GM21576 (cell line): ENCODE data around the gene POGLUT2.

Source experiments
- ATAC-seq: cut with Tn5 transposase; IDR thresholded peaks from one replicate; pipeline ENCODE4 v1.9.1; 2021; ENCODE audit warnings: mild to moderate bottlenecking, moderate library complexity; ENCODE audit not compliant: unreplicated experiment

The POGLUT2 gene

DNA sequence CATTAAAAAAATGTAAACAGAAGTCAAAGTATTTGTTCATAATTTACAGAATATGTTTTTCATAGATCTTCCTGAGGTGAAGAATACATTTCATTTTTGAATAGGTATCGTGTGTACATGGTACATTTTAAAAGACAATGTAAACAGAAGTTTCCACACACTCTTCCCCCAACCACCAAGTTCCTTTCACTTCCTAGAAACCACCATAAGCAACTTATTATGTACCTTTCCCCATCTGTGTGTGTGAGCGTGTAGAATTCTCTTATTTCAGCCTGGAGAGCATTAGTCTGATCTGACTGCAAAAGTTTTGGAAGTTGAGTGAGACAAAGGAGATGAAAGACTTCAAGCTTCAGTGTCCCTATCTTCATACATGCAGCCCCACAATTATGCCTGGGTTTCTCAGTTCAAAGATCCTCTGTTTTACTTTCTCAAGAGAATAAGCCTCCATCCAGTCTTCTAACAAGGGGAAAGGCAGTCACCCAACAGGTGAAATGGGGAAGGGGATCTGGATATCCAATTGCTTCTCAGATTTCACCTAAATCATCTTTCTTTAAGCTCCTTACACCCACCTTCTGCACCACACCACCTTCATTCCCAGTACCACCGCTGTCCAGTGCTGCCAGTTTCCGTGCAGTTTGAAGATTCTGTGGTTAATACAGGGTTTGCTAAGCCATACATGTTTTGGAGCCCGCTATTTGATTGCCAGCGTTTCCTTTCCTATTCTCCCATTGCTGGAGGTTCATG lies 27.3 kb downstream of the POGLUT2 start:
- ATAC-seq = no peak

DNA sequence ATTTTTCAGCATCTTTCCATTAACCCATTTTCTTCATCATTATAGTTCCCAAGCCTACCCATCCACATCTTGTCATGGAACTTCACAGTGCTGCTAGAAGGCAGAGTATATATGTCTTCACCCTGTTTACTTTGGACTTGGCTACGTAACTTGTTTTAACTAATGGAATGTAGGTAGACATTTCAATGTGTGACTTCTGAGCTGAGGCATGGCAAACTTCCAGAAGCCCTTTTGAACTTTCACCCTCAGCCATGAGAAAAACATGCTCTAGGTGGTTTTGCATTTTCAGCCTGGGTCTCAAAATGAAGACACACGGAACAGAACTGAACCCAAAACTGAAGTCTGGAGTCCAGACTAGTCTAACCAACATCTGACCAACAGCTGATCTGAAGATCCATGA lies 28.3 kb downstream of the POGLUT2 start:
- ATAC-seq = no peak

DNA sequence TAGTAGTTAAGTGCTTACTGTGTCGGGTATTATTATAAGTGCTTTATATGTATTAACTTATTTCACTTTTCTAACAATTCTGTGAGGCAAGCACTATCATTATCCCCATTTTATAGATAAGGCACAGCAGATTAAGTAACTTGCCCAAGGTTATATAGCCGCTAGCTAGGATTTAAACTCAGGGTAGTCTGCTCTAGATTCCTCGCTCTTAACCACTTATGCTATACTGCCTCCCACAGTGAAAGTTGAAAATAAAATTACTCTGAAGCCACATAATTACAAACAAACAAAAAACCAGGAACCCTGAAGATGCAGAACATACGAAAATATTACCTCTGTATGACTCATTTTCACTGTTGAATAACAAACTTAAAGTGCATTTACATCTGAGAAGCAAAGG lies 29.1 kb downstream of the POGLUT2 start:
- no peak for ATAC-seq

DNA sequence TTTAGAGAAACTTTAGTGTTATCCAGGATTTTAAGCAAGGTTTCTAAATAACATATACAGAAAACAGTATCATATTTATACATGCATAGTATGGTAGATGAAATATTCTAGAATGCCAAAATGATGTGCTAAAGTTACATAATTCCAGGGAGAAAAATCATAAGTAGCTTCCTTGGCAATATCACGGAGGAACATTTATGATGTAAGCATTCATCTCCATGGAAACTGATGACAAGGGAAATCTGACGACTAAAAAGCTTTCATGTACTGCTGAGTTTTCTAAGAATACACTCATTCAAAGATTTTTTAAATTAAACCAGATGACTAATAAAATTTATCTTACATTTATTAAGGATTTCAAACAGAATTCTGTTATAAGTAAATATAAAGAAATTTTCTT lies 29.9 kb downstream of the POGLUT2 start:
- no peak for ATAC-seq

DNA sequence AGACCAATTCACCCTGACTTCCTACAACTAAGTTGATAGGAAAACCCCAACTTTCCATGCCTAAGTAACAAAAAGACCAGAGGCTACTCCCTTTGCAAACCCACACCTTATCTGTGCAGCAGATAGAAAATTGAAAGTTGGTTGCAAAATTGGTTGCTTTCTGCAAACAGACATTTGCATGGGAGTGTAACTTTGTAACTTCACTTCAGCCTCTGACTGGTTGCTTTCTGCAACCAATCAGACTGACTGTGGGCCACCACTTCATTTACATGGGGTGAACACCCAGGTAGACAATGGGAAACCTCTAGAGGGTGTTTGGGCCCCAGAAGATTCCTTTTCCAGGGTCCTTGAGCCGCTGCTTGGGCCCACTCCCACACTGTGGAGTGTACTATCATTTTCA lies 35.0 kb downstream of the POGLUT2 start:
- ATAC-seq = no peak

DNA sequence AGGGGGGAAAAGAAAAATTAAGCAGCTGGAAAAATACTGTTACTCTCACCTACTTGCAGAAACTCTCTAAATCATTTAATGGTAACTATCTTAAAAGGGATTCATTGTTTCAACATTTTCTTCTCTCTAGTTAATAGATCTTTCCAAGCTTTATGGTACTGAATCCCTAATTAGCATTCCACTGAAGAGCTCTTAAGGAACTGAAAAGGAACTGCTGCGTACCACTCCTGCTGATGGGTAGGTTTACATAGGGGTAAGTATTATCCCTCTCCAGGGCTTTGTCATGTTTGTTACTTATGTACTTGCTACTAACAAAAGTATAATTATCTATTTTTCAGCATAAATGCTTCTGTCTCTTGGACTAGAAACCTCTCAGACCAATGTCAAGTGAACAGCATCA lies 37.7 kb downstream of the POGLUT2 start:
- ATAC-seq = no peak

DNA sequence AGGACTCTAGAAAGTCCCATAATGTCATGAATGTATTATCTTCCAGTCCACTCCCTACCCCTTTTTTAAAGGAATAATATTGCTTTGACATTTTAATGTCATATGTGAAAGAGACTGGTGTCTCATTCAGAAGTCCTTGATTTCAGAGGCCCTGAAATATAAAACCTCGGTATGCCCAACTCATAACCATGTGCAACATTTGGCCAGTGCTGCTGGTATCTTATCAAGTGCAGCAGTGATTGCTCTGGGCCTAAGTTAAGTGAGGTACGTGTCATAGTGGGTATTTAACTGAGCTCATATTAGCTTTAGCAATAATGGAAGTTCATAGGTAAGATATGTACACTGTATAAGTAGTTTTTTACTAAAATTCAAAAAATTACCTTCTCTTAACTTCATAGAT lies 39.9 kb downstream of the POGLUT2 start:
- no peak for ATAC-seq

DNA sequence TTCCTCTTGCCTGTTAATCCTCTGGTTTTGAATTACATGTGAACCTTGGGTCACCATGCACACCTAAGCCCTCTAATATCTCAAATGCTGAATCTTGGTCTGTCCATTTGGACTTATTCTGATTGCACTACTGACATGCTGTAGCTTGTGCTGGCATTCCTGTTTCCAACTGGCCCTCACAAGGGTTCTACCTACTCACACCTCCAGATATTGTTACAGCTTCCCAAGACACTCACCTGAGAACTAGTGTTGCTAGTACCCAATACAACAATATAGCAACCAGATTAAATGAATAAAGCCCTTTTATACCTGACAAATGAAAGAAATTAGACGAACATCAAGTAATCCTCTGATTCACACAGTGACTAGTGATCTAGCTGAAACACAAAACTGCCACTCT lies 41.8 kb downstream of the POGLUT2 start:
- ATAC-seq = no peak

DNA sequence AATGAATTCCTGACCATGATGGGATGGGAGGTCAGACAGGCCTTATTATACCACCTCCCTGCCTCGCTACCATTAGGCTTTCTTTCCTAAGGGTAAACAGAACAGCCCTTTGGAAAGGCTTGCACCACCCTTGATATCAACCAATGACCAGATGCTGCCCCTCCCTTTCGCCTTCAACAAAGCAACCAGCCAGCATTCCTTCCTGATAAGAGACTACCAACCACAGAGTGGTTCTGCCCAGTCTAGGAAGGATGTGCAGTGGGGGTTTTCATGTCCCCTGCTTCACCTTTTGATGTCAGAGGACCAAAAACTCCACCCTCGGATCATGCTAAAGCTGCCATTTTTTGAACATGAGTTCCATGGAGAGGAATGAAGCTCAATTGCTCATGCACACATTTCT lies 46.9 kb downstream of the POGLUT2 start:
- ATAC-seq = no peak

DNA sequence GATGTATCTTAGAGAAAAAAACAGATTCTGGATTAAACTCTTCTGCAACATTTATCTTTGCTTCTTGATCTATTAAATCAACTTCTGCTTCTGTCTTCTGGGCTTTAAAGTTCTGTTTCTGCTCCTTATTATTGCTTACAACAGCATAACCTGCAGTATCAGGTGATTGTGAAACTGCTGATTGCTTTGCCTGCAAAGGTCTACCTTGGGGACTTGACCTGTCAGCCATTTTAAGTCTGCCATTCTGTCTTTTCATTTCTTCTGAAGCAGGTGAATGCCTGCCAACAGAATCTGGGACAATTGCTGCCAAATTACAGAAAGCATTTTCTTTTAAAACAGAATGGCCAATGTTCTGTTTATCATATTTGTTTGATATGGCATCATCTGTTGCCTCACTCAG lies 56.3 kb downstream of the POGLUT2 start:
- no peak for ATAC-seq

DNA sequence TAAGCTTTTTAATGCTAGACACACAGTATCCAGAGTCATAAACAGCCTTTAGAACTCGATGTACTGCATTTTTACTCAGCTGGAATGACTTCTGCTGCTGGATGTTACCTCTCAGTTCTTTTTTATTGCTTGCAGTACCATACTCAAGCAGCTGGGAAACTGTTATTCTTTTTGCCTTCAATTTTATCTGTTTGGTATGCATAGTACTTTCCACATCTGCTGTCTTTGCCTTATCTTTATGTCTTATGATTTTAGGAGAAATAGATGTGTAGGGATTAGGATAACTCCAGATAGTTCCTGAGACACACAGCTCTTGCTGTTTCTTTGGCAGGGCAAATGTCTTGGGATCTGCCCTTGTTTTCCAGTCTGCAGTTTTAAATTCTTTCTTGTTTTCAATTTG lies 56.7 kb downstream of the POGLUT2 start:
- ATAC-seq = no peak
